IgD-negative memory B cell (primary cell): Measurements from ENCODE around the gene ACOT11. TPM values are rescaled to one million over a fixed set of nuclear protein-coding genes. Genes with fewer than 3 reads are reported as not detected.

Source experiments
- H3K27ac Mint-ChIP-seq, 3 donors: one replicate each; pipeline ENCODE4 v1.8.0; 2020 to 2022; ENCODE audit warnings: mild to moderate bottlenecking in 3 of 3, mixed read lengths in 3 of 3, moderate library complexity in 1 of 3
- H3K27me3 Mint-ChIP-seq: one replicate; pipeline ENCODE4 v1.8.0; 2021; ENCODE audit warnings: mixed read lengths
- H3K36me3 Mint-ChIP-seq: one replicate; pipeline ENCODE4 v1.8.0; 2020; ENCODE audit warnings: mild to moderate bottlenecking, mixed read lengths
- H3K4me1 Mint-ChIP-seq, 3 donors: one replicate each; pipeline ENCODE4 v1.8.0; 2020 to 2022; ENCODE audit warnings: mixed read lengths in 3 of 3, mild to moderate bottlenecking in 1 of 3
- H3K4me3 Mint-ChIP-seq, 4 donors: one replicate each; pipeline ENCODE4 v1.8.0; 2020 to 2022; ENCODE audit warnings: mild to moderate bottlenecking in 4 of 4, mixed read lengths in 4 of 4, moderate library complexity in 3 of 4
- H3K9me3 Mint-ChIP-seq, 3 donors: one replicate each; pipeline ENCODE4 v1.8.0; 2020 to 2021; ENCODE audit warnings: mixed read lengths in 3 of 3, mild to moderate bottlenecking in 1 of 3
- polyA plus RNA-seq: library from polyadenylated mRNA; unstranded; fragments of 300-500 nt; fragmentation: Illumina TruSeq; gene quantifications from one replicate; pipeline ENCODE4 v1.2.3, GENCODE V29; 2021

Gene ACOT11
- polyA plus RNA-seq, 1 donor from 2014 or later, result 0.41 TPM

DNA sequence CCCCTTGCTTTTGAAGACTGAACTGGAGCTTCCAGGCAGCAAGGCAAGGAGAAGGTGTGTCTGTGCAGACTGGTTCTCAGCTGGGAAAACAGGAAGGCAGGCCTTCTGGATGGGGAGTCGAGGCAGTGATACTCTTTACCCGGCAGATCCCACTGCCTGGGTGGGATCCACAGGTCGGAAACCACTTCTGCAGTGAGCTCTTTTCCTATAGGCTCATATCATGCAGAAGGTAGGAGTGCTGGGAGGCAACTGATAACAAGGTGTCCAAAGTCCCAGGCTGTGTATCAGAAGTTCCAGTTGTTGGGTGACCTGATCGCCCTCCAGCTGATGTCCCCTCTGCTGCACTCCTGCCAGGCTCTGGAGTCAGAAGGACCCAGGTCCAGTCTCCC lies 17.1 kb downstream of the ACOT11 start:
- peaks cover 0 to 1% (median 0%) of the 10 kb centered on the region in 3 donors for H3K9me3 Mint-ChIP-seq
- H3K4me3 Mint-ChIP-seq, result no peak overlapping the region

GRCh38 chr1:54566438-54567141 lies 18.6 kb downstream of the ACOT11 start:
- H3K9me3 Mint-ChIP-seq, result peaks cover 0 to 1% (median 0%) of the 10 kb centered on the region in 3 donors
- H3K27me3 Mint-ChIP-seq, result peaks cover 3% of the 10 kb centered on the region
- H3K27ac Mint-ChIP-seq, result no peak overlapping the region
- peaks cover 0 to 6% (median 0%) of the 10 kb centered on the region in 3 donors for H3K4me1 Mint-ChIP-seq
- peaks cover 1% of the 10 kb centered on the region for H3K36me3 Mint-ChIP-seq
- H3K4me3 Mint-ChIP-seq, result no peak overlapping the region

More for the DNA sequence above, 17.1 kb downstream of the ACOT11 start:
- H3K4me1 Mint-ChIP-seq, result peaks cover 0 to 2% (median 0%) of the 10 kb centered on the region in 3 donors
- H3K36me3 Mint-ChIP-seq, result peaks cover 1% of the 10 kb centered on the region
- no peak overlapping the region for H3K27ac Mint-ChIP-seq
- H3K27me3 Mint-ChIP-seq, result peaks cover 3% of the 10 kb centered on the region

DNA sequence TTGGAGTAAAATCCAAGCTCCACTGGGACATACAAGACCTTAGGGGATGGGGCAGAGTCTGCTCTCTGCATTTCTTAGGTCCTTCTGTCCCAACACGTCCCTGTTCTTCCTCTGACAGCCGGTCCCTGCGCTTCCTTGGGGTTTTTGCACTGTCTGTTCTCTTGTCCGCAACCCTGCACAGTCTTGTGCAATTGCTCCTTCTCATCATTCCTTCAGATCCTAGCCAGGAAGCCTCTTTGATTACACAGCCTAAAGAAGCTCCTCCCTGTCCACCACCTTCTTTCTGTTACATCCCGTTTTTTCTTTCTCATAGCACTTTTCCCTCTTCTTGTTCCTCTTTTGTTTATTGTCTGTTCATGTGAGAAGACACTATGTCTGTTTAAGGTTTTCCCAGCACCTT lies 19.9 kb downstream of the ACOT11 start:
- peaks cover 0 to 6% (median 0%) of the 10 kb centered on the region in 3 donors for H3K4me1 Mint-ChIP-seq
- H3K27ac Mint-ChIP-seq, result no peak overlapping the region
- peaks cover 1% of the 10 kb centered on the region for H3K36me3 Mint-ChIP-seq
- peaks cover 0 to 1% (median 0%) of the 10 kb centered on the region in 3 donors for H3K9me3 Mint-ChIP-seq
- peaks cover 5% of the 10 kb centered on the region for H3K27me3 Mint-ChIP-seq
- peak overlapping the region in 1 of 4 donors; percentile 47 for H3K4me3 Mint-ChIP-seq

GRCh38 chr1:54569339-54569738 lies 21.3 kb downstream of the ACOT11 start:
- Mint-ChIP-seq H3K27me3 (peaks cover 7% of the 10 kb centered on the region), H3K27ac (no peak overlapping the region), H3K4me3 (no peak overlapping the region), H3K9me3 (peaks cover 0 to 1% (median 0%) of the 10 kb centered on the region in 3 donors), H3K36me3 (peaks cover 1% of the 10 kb centered on the region), H3K4me1 (peaks cover 0 to 6% (median 0%) of the 10 kb centered on the region in 3 donors)

DNA sequence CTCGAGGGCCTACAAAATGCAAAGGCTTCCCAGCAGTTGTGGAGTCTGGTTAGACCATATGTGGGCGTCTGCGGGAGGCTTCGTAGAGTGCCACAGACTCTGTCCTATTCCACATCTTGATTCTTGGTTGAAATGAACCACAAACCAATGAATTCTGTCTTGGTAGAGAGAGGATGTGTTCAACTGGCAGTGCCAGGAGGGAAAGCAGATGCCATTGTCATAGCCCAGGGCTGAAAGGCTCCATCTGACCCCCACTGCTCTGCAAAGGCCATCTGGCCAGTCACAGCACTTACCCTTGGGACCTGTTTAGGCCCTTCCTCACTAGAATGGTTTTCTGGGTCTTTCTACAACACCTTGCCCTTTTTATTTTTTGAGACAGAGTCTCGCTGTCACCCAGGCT lies 22.1 kb downstream of the ACOT11 start:
- Mint-ChIP-seq H3K27ac (no peak overlapping the region), H3K4me1 (peaks cover 0 to 6% (median 0%) of the 10 kb centered on the region in 3 donors), H3K36me3 (peaks cover 1% of the 10 kb centered on the region), H3K9me3 (no peaks in the 10 kb centered on the region), H3K27me3 (peaks cover 9% of the 10 kb centered on the region), H3K4me3 (no peak overlapping the region)

GRCh38 chr1:54571326-54571725 lies 23.3 kb downstream of the ACOT11 start:
- Mint-ChIP-seq H3K4me1 (peaks cover 0 to 4% (median 0%) of the 10 kb centered on the region in 3 donors), H3K27ac (no peak overlapping the region), H3K4me3 (no peak overlapping the region), H3K9me3 (no peaks in the 10 kb centered on the region), H3K36me3 (peaks cover 1% of the 10 kb centered on the region), H3K27me3 (peaks cover 9% of the 10 kb centered on the region)

DNA sequence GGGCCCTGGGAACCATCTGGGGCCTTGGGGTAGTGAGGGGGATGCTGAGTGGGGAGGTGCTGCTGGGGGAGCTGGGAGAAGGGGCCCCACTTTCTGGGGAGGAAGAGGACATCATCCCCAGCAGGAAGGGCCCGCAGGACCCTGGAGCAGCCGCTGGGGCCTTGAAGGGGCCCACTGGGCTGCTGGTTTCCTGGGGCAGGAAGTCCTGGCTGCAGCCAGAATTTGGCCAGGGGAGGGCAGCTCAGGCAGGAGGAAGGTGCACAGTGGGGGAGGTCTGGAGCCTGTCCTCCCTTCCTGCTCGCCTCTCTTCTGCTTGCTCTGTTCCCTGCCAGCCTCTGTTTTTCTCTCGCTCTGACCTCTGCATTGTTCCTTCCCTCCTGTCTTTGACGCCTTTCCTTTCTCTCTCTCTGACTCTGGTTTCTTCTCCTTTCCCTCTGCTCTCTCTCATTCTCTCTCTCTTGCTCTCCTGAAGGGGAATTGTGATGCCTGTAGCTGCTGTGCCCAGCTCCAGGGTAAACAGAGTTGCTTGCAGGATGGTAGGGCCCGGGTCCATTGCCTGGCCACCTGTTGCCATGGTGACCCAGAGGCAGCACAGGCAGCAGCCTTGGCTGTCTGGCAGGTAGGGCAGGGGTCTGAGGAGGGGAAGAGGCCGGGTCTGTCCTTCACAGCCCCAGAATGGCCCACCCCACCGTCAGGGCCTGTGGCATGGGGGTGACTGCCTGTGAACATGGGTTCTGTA lies 23.9 kb downstream of the ACOT11 start:
- Mint-ChIP-seq H3K9me3 (no peaks in the 10 kb centered on the region), H3K4me3 (no peak overlapping the region), H3K36me3 (peaks cover 1% of the 10 kb centered on the region), H3K27me3 (peaks cover 9% of the 10 kb centered on the region), H3K4me1 (peaks cover 0 to 4% (median 0%) of the 10 kb centered on the region in 3 donors), H3K27ac (no peak overlapping the region)

DNA sequence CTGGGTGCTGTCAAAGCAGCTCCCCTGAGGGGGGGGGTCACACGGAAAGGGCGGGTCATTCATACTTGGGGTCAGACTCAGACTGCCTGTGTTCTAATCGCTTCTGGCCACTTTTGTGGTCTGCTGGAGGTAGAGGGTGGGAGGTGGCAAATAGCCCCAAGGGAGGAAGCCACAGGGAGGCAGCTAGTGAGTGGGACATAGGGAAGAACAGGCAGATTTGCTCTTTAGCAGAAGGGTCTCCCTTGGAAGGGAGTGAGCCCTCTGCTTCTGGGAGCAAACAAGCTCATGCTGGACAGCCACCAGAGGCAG lies 24.5 kb downstream of the ACOT11 start:
- H3K4me1 Mint-ChIP-seq, result peaks cover 0 to 4% (median 0%) of the 10 kb centered on the region in 3 donors
- H3K9me3 Mint-ChIP-seq, result no peaks in the 10 kb centered on the region
- H3K36me3 Mint-ChIP-seq, result peaks cover 1% of the 10 kb centered on the region
- no peak overlapping the region for H3K4me3 Mint-ChIP-seq
- no peak overlapping the region for H3K27ac Mint-ChIP-seq
- H3K27me3 Mint-ChIP-seq, result peaks cover 9% of the 10 kb centered on the region

- Mint-ChIP-seq H3K9me3 (no peaks in the 10 kb centered on the region), H3K4me1 (peaks cover 0 to 4% (median 0%) of the 10 kb centered on the region in 3 donors), H3K36me3 (peaks cover 1% of the 10 kb centered on the region), H3K27me3 (peaks cover 9% of the 10 kb centered on the region), H3K4me3 (no peak overlapping the region), H3K27ac (no peak overlapping the region)
Measured at GRCh38 chr1:54574158-54574778, 26.2 kb downstream of the ACOT11 start.

DNA sequence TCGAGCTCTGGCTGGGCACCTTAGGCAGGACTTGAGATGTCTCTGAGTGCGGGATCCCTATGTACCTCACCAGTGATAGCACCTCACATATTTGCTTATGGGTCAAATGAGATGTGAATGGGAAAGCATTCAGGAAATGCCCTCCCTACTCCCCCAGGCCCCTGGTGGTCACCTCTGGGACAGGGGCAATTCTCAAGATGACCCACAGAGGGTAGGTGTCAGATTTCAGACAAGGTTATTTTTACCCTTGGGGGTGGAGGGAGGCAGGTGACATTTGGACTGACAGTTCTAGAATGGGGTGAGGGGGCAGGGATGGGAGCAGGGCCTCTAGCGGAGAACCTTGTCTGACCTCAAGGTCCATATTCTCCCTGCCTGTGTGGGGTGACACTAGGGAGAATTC lies 27.1 kb downstream of the ACOT11 start:
- Mint-ChIP-seq H3K27ac (no peak overlapping the region), H3K27me3 (peaks cover 8% of the 10 kb centered on the region), H3K4me1 (peaks cover 0 to 4% (median 0%) of the 10 kb centered on the region in 3 donors), H3K4me3 (no peak overlapping the region), H3K9me3 (no peaks in the 10 kb centered on the region), H3K36me3 (no peaks in the 10 kb centered on the region)

GRCh38 chr1:54575605-54576290 lies 27.7 kb downstream of the ACOT11 start:
- Mint-ChIP-seq H3K36me3 (no peaks in the 10 kb centered on the region), H3K4me1 (peaks cover 0 to 4% (median 0%) of the 10 kb centered on the region in 3 donors), H3K9me3 (no peaks in the 10 kb centered on the region), H3K4me3 (no peak overlapping the region), H3K27ac (no peak overlapping the region), H3K27me3 (peaks cover 8% of the 10 kb centered on the region)

GRCh38 chr1:54577612-54578011 lies 29.6 kb downstream of the ACOT11 start:
- no peaks in the 10 kb centered on the region for H3K4me1 Mint-ChIP-seq
- H3K27ac Mint-ChIP-seq, result no peak overlapping the region
- H3K27me3 Mint-ChIP-seq, result peaks cover 6% of the 10 kb centered on the region
- no peaks in the 10 kb centered on the region for H3K9me3 Mint-ChIP-seq
- no peaks in the 10 kb centered on the region for H3K36me3 Mint-ChIP-seq
- H3K4me3 Mint-ChIP-seq, result no peak overlapping the region

DNA sequence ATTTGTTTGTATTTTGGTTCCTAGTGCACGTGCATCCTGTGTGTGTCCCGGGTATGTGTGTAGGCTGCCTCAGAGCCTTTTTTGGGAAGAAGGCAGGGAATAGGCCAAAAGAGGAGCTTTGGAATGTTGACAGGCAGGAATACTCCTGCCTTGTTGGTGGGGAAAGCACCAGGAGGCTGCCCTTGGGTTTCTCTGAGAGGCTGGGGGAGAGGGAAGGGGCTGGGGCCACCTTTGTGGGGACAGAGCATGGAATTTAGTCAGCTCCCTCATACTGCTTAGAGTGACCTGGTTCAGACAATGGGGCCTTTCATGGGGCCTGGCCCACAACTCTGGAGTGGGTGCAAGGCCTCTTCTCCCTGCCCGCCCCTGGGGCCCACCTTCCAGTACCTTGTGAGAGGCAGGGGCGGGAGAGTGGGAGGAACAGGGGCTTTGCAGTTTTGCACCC lies 31.3 kb downstream of the ACOT11 start:
- no peaks in the 10 kb centered on the region for H3K4me1 Mint-ChIP-seq
- no peaks in the 10 kb centered on the region for H3K36me3 Mint-ChIP-seq
- peaks cover 5% of the 10 kb centered on the region for H3K27me3 Mint-ChIP-seq
- H3K9me3 Mint-ChIP-seq, result no peaks in the 10 kb centered on the region
- H3K27ac Mint-ChIP-seq, result no peak overlapping the region
- no peak overlapping the region for H3K4me3 Mint-ChIP-seq

DNA sequence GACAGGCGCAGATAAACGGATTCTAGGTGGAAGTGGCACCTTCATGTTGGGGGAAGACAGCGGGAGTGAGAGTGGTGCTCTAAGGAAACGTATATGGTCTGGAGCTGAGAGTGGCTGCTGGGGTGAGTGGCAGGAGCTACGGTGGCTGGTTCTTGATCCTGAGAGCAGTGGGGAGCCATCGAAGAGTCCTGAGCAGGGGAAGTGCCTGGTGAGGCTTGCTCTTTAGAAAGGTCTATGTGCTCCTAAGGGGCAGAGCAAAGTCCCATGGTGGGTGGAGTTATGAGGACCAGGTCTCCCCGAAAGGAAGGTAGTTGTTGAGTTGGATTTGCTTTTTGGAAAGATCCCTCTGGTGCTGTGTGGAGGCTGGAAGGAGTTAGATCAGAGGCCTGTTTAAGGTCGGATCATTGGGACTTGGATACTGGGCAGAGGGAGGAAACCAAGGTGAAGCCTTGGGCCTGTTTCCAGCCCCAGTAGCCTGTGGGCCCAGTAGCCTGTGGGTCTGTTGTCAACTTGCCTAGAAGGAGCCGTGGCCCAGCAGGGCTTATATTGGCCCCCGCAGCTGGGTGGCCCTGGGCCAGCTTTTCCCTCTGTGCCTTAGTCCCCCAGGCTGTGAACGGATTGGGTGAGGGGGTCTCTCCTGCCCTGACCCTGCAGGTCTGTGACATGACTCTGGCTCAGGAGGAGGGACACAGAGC lies 33.0 kb downstream of the ACOT11 start:
- Mint-ChIP-seq H3K36me3 (no peaks in the 10 kb centered on the region), H3K4me1 (no peaks in the 10 kb centered on the region), H3K4me3 (no peak overlapping the region), H3K27ac (peak overlapping the region in 1 of 3 donors; percentile 47), H3K27me3 (no peaks in the 10 kb centered on the region), H3K9me3 (no peaks in the 10 kb centered on the region)
